Fibroblast of skin of left quadriceps (primary cell): ENCODE results near the gene ADAMTS7.
"Not testable (repeated sequence)": the region's sequence is repeated elsewhere in the genome, so short reads cannot be mapped to it uniquely, and the experiment has no call there.

ENCODE experiments used
- DNase-seq, 2 experiments: peaks; one replicate each; pipeline ENCODE4 v3.0.0-alpha.2; 2013; ENCODE audit warnings: low read depth in 2 of 2

ADAMTS7 gene

DNA sequence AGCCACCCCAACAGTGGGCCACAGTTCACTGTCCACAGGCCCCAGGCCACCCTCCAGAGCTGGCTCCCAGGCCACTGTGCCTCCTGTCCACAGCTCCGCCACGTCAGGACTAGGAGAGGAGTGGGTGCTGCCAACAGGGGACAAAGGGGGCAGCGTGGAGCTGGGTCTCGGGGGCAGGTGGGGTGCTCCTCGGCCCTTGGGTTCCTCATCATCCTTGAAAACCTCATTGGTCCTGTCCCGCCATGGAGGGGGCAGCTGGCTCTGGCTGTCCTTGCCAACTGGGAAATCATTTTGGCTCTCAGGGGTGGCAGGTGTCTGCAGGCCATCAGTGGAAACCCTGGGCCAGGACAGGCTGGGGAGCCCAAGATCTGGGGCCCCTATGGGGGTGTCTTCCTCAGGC, 45.2 kb downstream of the ADAMTS7 start:
- DNase-seq = no peak

DNA sequence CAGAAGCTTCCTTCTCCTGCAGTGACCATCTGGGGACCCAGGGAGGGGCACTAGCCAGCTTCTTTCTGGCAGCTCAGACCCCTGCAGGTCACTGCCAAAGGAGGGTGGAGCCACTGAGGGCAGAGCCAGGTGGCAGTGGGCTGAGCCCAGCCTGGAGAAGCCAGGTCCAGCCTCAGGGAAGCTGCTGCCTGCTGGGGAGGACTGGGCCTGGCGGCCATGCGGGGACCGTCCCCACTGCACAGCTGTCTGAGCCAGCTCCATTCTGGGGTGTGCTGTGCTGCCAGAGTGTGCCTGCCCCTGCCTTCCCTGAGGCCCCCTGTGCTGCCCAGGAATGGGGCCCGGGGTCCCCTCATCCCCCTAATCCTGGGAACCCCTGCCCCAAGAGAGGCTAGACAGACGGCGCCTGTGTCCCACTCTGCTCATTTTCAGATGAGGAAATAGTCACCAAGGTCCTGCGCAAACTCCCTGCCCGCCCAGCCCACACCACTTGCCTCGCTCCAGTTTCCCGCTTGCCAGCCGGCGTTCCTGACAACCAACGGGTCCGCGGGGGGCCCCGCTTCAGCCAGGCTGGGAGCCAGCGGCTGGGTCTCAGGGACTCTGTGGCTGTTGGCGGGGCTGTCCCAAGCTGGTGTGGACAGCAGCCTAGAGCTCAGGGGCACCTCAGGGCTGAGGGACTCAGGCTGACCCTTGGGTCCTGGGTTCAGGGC, 46.0 kb downstream of the ADAMTS7 start:
- not testable (repeated sequence) for DNase-seq

DNA sequence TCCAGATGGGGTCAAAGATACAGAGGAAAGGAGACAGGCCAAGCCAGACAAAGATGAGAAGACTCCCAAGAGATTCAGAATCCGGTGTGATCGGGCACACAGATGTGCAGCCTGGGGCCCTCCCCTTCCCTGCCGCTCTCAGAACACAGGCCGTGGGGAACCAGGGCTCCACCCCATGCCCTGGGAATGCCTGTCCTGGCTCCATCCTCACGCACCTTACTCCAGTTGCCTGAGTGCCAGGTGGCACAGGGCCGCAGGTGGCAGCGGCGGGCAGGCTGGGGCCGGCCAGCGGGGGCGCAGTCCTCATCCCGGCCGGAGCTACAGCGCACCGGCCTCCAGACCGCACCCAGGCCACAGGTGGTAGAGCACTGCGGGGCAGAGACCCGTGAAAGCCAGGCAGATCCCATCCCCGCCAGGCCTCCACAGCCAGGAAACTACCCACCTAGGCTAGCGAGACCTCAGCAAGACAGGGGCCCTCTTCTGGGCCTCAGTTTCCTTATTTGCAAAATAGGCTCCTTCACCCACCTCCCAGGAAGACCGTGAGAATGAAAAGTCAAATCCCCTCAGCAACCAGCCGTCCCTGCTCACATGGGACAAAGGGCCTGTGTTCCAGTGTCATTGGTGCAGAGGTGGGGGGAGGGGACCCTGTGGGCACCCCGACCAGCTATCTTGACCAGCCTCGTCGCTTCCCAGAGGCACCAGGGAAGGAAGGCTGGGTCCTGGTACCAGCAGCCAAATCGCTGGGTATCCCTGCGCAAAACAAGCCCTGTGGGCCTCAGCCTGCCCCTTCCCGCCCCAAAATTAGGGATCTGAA, 46.7 kb downstream of the ADAMTS7 start:
- not testable (repeated sequence) for DNase-seq

DNA sequence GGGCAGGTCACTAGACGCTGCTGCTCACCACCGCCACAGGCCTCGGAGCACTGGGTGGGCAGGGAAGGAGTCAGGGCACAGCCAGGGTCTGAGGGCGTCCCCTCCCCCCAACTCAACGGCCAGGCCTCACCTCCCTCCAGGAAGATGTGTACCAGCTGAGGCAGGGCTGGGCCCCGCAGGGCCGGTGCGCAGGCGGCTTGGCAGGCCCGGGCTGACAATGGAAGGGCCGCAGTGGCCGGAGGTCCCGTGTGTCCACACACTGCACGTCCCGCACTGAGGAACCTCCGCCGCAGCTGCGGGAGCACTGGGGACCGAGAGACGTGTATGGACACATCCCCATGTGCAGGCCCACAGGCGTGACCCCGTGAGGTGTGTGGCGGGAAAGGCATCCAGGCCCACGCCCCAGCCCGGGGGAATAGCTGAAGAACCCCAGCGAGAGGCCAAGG, 47.4 kb downstream of the ADAMTS7 start:
- no peak for DNase-seq

DNA sequence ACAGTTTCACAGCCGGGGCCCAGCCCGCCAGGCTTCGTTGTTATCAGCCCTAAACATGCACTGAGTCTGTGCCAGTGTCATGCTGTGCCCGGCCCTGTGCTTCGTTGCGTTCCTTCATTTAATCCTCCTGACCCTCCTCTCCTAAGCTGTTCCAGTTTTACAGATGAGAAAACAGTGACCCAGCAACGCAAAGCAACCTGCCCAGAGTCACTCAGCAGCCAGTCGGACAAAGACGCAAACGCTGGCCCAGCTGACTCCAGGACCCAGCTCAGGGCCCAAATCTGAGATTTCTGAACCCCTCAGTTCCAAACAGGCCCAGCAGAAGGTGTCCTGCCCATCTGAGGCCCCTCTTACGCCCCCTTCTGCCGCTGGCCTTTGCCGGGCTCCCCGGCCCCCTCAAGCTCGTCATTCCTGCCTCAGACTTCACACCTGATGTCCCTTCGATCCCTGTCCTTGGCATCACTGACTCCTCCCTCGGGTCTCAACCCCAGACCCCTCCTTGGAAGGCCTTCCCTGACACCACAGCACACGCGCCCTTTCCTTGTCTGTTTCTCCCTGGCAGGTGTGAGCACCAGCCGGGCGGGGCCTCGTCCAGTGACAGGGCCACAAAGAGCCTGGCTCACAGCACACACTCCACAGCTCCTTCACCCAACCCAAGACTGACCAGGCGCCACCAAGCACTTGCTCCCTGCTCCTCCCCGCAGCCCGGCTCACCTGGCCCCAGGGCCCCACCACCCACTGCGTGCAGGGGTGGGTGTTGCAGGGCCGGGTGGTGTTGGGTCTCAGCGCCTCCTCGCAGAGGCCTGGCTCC, 48.1 kb downstream of the ADAMTS7 start:
- no peak for DNase-seq

DNA sequence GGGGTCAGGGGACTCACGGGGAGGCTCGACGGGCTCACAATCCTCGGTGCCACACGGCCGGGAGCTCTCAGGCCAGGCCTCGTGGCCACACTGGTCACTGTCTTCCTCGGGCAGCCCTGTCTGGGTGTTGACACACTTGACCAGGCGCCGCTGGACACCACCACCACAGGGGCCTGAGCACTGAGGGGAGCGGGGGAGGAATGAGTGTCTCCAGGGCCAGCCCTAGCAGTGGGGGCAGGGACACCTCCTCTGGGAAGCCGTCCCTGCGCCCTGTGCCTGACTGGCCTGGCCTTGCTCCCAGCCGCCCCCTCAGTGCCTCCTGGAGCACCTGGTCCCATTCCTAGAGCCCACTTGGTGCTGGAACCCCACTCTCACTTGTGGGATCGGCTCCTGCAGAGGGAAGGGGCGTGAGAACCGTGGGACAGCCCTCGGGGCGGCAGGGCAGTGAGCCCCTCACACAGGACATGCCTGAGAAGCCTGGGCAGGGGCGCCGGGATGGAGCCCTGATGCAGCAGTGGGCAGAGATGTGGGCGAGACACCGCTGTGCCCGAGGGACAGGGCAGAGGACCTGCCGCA, 48.8 kb downstream of the ADAMTS7 start:
- DNase-seq = not testable (repeated sequence)

DNA sequence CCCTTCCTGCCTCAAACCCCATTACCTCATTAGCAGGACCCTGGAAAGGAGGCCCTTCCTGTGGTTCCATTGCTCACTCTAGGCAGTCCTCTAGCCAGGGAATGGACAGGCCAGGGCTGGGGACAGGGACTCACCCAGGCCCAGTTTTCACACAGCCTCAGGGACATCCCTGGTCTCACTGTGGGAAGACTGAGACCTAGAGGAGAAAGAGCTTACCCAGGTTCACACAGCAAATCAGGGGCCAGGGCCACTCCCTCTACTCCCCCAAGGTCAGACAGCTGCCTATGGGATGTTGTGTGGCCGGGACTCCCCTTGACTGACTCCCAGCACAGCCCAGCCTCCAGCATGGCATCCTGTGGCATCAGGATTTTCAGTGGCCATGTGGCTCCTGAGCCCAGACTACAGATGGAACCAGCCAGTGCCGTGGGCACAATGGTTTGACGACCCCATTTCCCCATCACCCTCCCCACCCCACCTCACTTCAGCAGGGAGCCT, 49.3 kb downstream of the ADAMTS7 start:
- no peak for DNase-seq

DNA sequence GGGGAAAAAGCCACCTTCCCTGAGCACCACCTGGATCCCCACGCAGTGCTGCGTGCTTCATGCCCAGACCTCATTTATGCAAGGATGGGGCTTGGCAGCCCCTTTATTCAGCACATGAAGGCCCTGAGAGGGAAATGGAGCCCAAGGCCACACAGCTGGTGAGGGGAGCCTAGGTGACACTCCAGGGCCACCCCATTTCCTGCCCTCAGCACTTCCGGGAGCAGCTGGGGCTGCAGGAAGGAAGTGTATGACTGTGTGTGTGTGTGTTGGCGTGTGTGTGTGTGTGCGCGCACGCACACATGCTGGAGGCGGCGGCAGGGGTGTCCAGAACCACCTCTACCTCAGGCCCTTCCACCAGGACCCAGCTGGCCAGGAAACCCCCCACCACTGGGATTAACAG, 49.8 kb downstream of the ADAMTS7 start:
- not testable (repeated sequence) for DNase-seq

DNA sequence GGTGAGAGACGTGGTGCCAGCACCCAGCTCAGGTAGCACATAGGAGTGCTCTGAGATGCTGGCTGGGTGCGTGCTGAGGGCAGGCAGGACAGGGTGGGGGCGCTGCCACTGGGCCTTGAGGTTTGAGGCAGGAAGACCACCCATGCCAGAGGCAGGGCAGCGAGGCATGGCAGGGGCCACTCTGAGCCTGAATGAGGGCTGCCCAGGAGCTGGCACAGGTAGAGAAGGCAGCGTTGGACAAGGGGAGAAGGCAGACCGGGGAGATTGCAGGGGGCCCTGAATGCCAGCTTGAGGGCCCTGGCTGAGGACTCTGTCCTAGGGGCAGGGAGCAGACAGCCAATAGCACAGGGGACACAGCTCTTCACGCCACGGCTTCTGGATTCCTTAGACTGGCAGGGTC, 50.2 kb downstream of the ADAMTS7 start:
- DNase-seq = no peak

DNA sequence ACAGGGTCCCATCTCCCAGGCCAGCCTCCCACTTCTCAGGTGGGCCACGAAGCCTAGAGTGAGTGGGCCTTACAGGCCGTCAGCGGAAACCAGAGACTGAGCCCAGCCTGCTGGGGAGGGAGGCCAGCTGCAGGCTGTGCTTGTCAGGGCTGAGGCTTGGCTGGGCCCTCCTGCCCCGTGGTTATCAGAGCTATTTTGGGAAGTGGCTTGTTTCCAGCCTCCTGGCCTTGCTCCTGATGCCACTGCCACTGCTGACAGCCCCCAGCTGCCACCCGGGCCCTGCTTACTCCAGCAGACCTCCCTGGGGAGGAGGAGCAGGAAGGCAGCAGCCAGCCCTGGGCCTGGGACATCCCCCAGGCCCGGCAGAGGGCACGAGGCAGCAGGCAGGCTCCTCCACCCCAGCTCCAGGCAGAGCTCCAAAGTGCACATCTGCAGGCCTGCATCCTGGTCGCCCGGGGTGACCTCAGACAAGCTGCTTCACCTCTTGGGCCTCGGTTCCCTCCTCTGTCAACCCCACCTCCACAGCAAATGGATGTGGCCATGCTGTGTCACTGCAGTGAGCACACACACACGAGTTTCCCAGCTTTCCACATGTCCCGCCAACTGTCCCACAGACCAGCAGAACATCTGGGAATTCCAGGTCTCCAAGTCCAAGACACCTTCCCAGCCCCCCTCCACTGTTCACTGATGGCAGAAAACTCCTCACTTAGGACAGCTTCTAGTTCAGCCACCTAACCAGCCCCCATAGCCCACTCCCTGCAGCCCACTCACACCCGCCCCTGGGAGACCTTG, 51.0 kb downstream of the ADAMTS7 start:
- not testable (repeated sequence) for DNase-seq

DNA sequence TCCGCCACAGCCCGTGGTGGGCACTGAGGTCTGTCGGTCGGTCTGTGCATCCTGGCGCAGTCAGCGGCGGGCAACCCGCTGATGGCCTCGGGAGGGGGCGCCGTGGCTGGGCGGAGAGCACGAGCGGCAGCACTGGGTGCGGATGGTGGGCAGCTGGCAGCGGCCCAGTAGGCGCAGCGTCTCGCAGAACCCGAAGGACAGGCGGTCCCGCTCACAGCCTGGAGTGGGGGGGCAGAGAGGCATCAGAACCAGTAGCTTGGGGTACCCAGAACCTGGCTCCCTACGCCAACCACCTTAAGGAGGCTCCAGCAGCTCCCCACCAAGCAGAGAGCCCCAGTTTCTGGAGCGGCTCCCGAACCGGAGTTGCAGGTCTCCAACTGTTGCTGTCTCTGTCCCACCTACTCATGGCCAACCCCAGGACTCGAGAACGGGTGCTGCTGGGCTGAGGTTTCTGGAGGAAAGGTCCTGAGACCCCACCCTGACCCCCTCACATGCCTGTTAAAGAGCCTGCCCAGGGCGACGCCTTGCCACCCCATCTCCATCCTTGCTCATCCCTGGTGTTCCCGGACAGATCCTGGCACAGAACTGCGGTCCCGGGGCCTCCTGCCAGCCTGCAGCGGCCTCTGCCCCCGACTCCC, 51.8 kb downstream of the ADAMTS7 start:
- not testable (repeated sequence) for DNase-seq

DNA sequence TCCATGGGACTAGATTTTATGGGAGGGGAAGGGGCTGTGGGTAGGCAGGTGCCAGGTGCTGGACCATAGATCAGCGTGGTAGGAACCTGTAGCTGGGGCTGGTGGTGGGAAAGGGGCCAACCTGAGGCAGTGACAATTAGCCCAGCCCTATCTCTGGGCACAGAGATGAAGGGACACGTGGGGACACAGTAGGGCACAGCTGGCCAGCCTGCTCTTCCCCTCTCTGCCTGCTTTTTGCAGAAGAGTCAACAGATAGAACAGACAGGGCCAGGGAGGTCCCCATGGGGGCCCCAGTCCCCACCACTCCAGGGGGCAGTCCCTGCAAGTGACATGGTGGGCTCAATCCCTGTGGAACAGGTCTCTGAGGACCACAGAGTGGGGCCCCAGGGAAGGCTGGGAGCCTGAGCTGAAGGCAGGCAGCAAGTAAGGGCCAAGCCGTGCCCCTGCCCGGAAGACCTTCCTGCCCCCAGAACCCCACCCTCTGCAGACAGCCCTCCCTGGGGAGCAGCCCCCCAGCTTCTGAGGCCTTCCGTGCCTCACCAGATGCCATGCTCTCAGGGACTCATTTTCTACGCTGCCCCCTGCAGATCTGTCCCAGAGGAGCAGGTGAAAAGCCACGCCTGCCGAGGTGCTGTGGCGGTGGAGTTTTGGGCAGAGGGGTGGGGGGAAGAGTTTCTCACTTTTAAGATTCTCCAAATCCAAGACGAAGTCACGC, 52.6 kb downstream of the ADAMTS7 start:
- DNase-seq = not testable (repeated sequence)

DNA sequence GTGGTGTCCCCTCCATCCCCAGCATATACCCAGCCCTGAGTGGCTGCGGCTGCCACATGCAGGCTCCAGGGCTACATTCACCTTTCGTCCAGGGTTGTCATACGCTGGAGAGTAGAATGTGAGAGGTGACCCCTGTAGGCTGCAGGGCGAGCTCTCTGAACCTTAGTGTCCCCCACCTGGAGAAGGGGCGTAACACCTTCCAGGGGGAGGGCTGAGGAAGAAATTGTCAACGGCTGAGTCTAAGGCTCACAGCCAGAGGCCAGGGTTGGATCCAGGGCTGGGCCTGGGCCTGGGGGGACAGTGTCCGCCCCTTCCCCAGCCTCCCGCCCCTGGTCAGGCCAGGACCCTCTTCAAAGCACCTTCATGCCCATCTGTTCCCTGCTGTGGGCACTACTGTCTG, 53.2 kb downstream of the ADAMTS7 start:
- DNase-seq = not testable (repeated sequence)

DNA sequence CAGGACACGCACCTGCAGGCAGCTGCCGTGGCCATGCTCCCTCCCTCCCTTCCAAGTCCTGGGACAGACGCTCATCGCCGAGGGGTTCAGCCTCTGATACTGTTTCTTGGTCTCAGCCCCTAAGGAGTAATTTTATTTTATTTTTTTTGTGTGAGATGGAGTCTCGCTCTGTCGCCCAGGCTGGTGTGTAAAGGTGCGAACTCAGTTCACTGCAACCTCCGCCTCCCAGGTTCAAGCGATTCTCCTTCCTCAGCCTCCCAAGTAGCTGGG, 53.7 kb downstream of the ADAMTS7 start:
- DNase-seq = no peak

DNA sequence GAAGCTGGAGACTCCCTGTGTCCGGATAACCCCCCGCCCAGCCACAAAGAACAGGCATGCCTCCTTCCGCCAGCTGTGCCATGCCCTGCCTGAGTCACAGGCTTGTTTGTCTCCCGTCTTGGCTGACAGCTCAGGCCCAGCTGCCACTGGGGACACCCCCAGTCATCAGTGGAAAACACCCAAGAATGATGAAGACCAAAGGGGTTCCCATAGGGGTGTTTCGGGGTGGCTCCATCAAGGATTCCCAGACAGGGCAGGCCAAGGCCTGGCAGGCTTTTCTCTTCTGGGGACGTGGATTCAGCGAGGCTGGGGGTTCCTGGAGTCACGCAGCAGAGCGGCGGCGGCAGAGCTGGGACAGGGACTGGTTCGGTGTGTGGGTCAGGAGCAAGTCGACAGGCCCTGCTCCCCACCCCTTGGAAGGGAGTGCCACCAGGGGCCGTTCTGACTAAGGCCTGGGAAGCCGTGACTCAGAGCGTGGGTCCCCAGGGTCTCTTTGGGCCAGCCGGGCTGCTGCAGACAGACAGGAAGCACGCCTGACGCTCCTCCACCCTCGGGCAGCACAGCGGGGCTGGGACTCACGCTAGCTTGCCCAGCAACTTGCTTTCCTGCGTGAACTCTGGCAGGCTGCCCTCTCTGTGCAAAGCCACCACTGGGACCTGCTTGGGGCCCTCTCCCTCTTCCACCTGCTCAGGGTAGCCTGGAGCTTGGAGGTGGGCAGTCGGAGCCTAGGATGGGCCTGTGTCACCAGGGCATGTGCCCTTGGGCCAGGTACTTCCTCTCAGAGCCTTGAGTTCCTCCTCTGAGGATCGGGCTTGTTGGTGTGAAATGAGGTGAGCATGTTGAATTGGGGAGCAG, 54.3 kb downstream of the ADAMTS7 start:
- peak; percentile 20 to 28 for DNase-seq

DNA sequence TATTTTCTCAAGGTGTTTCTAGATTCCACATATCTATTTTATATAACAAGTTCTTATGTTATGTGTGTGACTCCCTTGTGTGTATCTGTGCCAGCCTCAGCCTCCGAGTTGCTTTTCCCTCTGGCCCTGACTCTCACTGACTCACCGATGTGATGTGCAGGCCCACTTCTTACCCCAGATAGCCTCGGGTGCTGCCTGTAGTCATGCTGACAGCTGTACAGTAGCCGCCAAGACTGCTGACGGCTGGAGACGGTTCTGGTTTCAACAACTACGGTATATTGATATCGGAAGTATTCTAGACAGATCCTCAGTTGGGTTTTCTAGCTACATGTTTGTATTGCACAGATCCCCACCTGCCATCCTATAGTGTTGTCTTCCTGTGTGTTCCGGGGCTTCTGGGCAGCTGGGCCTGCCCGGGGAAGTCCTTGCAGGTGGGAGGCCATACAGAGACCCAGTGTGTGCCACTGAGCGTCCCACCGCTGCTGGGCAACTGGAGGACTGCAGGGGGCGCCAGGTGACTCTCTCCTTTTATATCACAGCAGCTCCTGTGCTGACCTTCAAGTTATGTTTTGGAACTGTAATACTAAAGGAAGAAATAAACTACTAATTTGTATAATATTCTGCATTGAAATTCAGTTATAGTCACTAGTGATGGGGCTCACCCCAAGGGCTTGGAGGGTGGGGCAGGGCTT, 55.2 kb downstream of the ADAMTS7 start:
- DNase-seq = peak; percentile 3 to 7

DNA sequence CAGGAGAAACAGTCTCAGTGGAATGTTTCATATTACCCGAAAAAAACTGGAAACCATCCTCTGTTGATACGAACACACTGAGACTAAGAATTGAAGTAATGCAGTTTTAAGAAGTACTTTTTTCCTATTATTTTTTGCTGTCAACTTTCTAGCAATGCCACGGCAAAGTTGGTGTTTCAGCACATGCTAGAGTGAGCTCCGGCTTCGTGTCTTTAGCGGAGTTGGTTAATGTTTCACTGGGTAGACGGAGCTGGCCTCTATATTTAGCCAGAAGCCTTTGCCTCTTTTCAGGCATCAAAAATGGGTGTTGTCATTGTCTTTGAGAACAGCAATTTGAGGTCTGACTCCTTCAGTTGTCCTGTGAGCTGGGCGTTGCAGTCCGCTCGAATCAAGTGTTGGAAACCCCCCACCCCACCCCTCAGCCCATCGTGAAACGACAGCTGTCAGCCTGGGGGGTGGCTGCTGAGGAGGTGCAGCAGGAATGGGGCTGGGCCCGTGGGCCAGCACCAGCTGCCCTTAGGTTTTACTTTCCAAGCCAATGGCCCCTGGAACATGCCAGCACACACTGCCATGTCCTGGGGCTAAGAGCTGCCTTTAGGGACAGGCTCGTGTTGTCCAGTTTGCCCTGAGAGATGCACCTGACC, 56.5 kb downstream of the ADAMTS7 start:
- DNase-seq = not testable (repeated sequence)
